ENCODE results near the gene YWHAQ.

GRCh38 chr2:9658972-9659371, 28.2 kb upstream of the YWHAQ start:
- TF ChIP-seq CTCF (IDR thresholded peaks at IDR 0.05) (no peak), POLR2A (IDR thresholded peaks at IDR 0.05) (no peak)

Data from testis (tissue), 2 donors.